Activated T-cell treated with anti-CD3 and anti-CD28 coated beads, Interleukin-2, amount 50 U/mL, for 4 hours (primary cell): ENCODE measurements around the gene FUT7. TPM values are rescaled to one million over a fixed set of nuclear protein-coding genes. Genes with fewer than 3 reads are reported as not detected.

Source experiments
- total RNA-seq, 3 donors: library from RNA; stranded (reverse); gene quantifications; one replicate each; pipeline ENCODE4 v1.2.1, GENCODE V29; 2021

FUT7 gene
- total RNA-seq, 3 donors from 2014 or later = 0.74 to 2.4 (median 0.81) TPM

Other genes with a start within 250 kb of the FUT7 start
- gene TMEM141, start 240.7 kb downstream of the FUT7 start, total RNA-seq = 10 to 100 TPM; 49.5 to 53.0 (median 51.9) TPM
- under 1 TPM in 1 of 3 donors, not detected in 2; 0.49 TPM for gene CCDC183, start 235.8 kb downstream of the FUT7 start, total RNA-seq
- gene RABL6, start 224.1 kb downstream of the FUT7 start, total RNA-seq = 100 to 1,000 TPM in 2 of 3 donors, 10 to 100 TPM in 1; 90.6 to 103 (median 100) TPM
- gene AJM1, start 189.6 kb downstream of the FUT7 start, total RNA-seq = 1 to 10 TPM; 1.5 to 2.2 (median 1.7) TPM
- 100 to 1,000 TPM; 112 to 120 (median 119) TPM for gene PHPT1, start 182.7 kb downstream of the FUT7 start, total RNA-seq
- 10 to 100 TPM; 10.7 to 13.9 (median 11.0) TPM for gene MAMDC4, start 179.7 kb downstream of the FUT7 start, total RNA-seq
- 100 to 1,000 TPM; 330 to 366 (median 351) TPM for gene EDF1, start 165.8 kb downstream of the FUT7 start, total RNA-seq
- gene TRAF2, start 145.6 kb downstream of the FUT7 start, total RNA-seq = 10 to 100 TPM; 64.3 to 73.4 (median 68.8) TPM
- 100 to 1,000 TPM in 1 of 3 donors, 10 to 100 TPM in 2; 84.0 to 112 (median 95.3) TPM for gene FBXW5, start 87.3 kb downstream of the FUT7 start, total RNA-seq
- gene C8G, start 86.8 kb downstream of the FUT7 start, total RNA-seq = 1 to 10 TPM in 2 of 3 donors, under 1 TPM in 1; 0.94 to 1.4 (median 1.2) TPM
- gene LCN12, start 79.8 kb downstream of the FUT7 start, total RNA-seq = 1 to 10 TPM in 1 of 3 donors, under 1 TPM in 2; 0.49 to 1.2 (median 0.58) TPM
- gene PTGDS, start 54.6 kb downstream of the FUT7 start, total RNA-seq = under 1 TPM in 2 of 3 donors, not detected in 1; 0.30 to 0.51 TPM
- not detected for gene LCNL1, start 49.1 kb downstream of the FUT7 start, total RNA-seq
- 100 to 1,000 TPM; 106 to 126 (median 123) TPM for gene PAXX, start 39.7 kb downstream of the FUT7 start, total RNA-seq
- gene CLIC3, start 35.5 kb downstream of the FUT7 start, total RNA-seq = under 1 TPM in 2 of 3 donors, not detected in 1; 0.18 to 0.54 TPM
- gene ABCA2, start 3.9 kb downstream of the FUT7 start, total RNA-seq = 10 to 100 TPM in 2 of 3 donors, 1 to 10 TPM in 1; 9.1 to 15.3 (median 14.3) TPM
- 10 to 100 TPM; 15.1 to 33.0 (median 23.2) TPM for gene NPDC1, start 14.1 kb upstream of the FUT7 start, total RNA-seq
- gene ENTPD2, start 22.0 kb upstream of the FUT7 start, total RNA-seq = under 1 TPM in 1 of 3 donors, not detected in 2; 0.34 TPM
- gene SAPCD2, start 38.5 kb upstream of the FUT7 start, total RNA-seq = 1 to 10 TPM; 3.6 to 5.5 (median 4.6) TPM
- 1 to 10 TPM; 5.6 to 8.4 (median 7.8) TPM for gene UAP1L1, start 45.4 kb upstream of the FUT7 start, total RNA-seq
- 10 to 100 TPM; 30.7 to 34.0 (median 33.5) TPM for gene MAN1B1, start 54.9 kb upstream of the FUT7 start, total RNA-seq
- 100 to 1,000 TPM; 352 to 394 (median 392) TPM for gene DPP7, start 82.6 kb upstream of the FUT7 start, total RNA-seq
- under 1 TPM in 2 of 3 donors, not detected in 1; 0.13 to 0.26 TPM for gene GRIN1, start 107.1 kb upstream of the FUT7 start, total RNA-seq
- under 1 TPM in 1 of 3 donors, not detected in 2; 0.18 TPM for gene LRRC26, start 138.0 kb upstream of the FUT7 start, total RNA-seq
- gene TMEM210, start 140.0 kb upstream of the FUT7 start, total RNA-seq = not detected
- 10 to 100 TPM; 71.9 to 86.3 (median 73.3) TPM for gene ANAPC2, start 156.5 kb upstream of the FUT7 start, total RNA-seq
- gene SSNA1, start 156.6 kb upstream of the FUT7 start, total RNA-seq = 100 to 1,000 TPM; 144 to 156 (median 150) TPM
- 10 to 100 TPM; 15.4 to 15.6 (median 15.5) TPM for gene TPRN, start 168.7 kb upstream of the FUT7 start, total RNA-seq
- gene TMEM203, start 173.6 kb upstream of the FUT7 start, total RNA-seq = 10 to 100 TPM; 42.3 to 45.1 (median 44.4) TPM
- 10 to 100 TPM; 45.2 to 53.7 (median 50.5) TPM for gene NDOR1, start 173.6 kb upstream of the FUT7 start, total RNA-seq
- 1 to 10 TPM; 3.3 to 6.0 (median 4.4) TPM for gene RNF208, start 190.2 kb upstream of the FUT7 start, total RNA-seq
- under 1 TPM in 2 of 3 donors, not detected in 1; 0.46 to 0.50 TPM for gene CYSRT1, start 193.1 kb upstream of the FUT7 start, total RNA-seq
- not detected for gene RNF224, start 195.4 kb upstream of the FUT7 start, total RNA-seq
- gene SLC34A3, start 198.8 kb upstream of the FUT7 start, total RNA-seq = not detected
- gene TUBB4B, start 209.2 kb upstream of the FUT7 start, total RNA-seq = 100 to 1,000 TPM; 345 to 383 (median 380) TPM
- gene STPG3, start 219.2 kb upstream of the FUT7 start, total RNA-seq = not detected
- 10 to 100 TPM; 72.0 to 81.1 (median 73.5) TPM for gene NELFB, start 223.2 kb upstream of the FUT7 start, total RNA-seq
- gene TOR4A, start 245.6 kb upstream of the FUT7 start, total RNA-seq = 1 to 10 TPM; 3.2 to 4.0 (median 3.6) TPM